HCT116 (cell line): ENCODE data around the gene FABP1. TPM values are rescaled to one million over a fixed set of nuclear protein-coding genes. Genes with fewer than 3 reads are reported as not detected.

ENCODE experiments used
- ATAC-seq: fragments of 200-7000 bp; cut with Tn5 transposase; 2 replicates; pipeline ENCODE4 v1.9.1; 2020; ENCODE audit warnings: mild to moderate bottlenecking, moderate library complexity
- BruUV-seq: library from RNA; stranded (reverse); fragments of 400-500 nt; replicated peaks from 2 replicates; lab custom pipeline; 2021; lab: Mats Ljungman, UMichigan
- CTCF ChIA-PET: fragments of 300-600 bp; sonication (Branson Sonifier 250); formaldehyde crosslinking; loops from one replicate; lab custom pipeline; 2021; ENCODE audit warnings: antibody characterized with exemption; lab: Charles Lee
- POLR2A ChIA-PET: fragments of 300-600, 350-600 bp; sonication (Branson Sonifier 250); formaldehyde crosslinking; loops from one replicate; lab custom pipeline; 2021; ENCODE audit warnings: antibody characterized with exemption; lab: Charles Lee
- RAD21 ChIA-PET, 2 experiments: fragments of 300-600 bp; sonication (Branson Sonifier 250); formaldehyde crosslinking; loops; one replicate each; lab custom pipeline; 2023; ENCODE audit warnings: low total read pairs in 2 of 2; ENCODE audit not compliant: uncharacterized antibody in 2 of 2, unreplicated experiment in 2 of 2, low non-redundant PET in 1 of 2; lab: Charles Lee
- DNase-seq: peaks from one replicate; pipeline ENCODE4 v3.0.0-alpha.2; 2010; ENCODE audit warnings: low read depth, low spot score
- H2AFZ ChIP-seq: fragments of 200-600 bp; shearing (Covaris generic), sonication (generic); 2 replicates; pipeline ENCODE4 v1.6.1; 2017; ENCODE audit warnings: low read depth, mixed run types, mixed read lengths, antibody characterized with exemption, low read length; ENCODE audit not compliant: poor library complexity, severe bottlenecking
- H3K27ac ChIP-seq: 2 replicates; pipeline ENCODE4 v1.5.1; 2012; ENCODE audit warnings: low read depth, low read length
- H3K27me3 ChIP-seq: fragments of 200-600 bp; sonication (generic); 2 replicates; pipeline ENCODE4 v1.6.1; 2016; ENCODE audit warnings: mixed run types, low read length, mixed read lengths; ENCODE audit not compliant: insufficient read depth
- H3K36me3 ChIP-seq, 2 experiments: fragments of 200-500 bp in 1 of 2; fragments of 200-600 bp in 1 of 2; sonication (Bioruptor generic) in 1 of 2; sonication (generic) in 1 of 2; 2 replicates each; pipeline versions ENCODE4 v1.5.1 to v1.6.1; 2014 to 2016; ENCODE audit warnings: low read length in 2 of 2, inconsistent platforms in 1 of 2, mixed read lengths in 1 of 2, mixed run types in 1 of 2; ENCODE audit not compliant: insufficient read depth in 2 of 2, control insufficient read depth in 1 of 2
- H3K4me1 ChIP-seq, 2 experiments: fragments of 200-600 bp in 1 of 2; sonication (generic) in 1 of 2; 2 replicates each; pipeline versions ENCODE4 v1.5.1 to v1.6.1; 2012 to 2017; ENCODE audit warnings: low read length in 2 of 2, inconsistent platforms in 1 of 2, mild to moderate bottlenecking in 1 of 2, mixed read lengths in 1 of 2, mixed run types in 1 of 2, moderate library complexity in 1 of 2; ENCODE audit not compliant: insufficient read depth in 2 of 2, control insufficient read depth in 1 of 2
- H3K4me2 ChIP-seq: fragments of 200-600 bp; sonication (generic); 2 replicates; pipeline ENCODE4 v1.6.1; 2017; ENCODE audit warnings: mixed run types, low read length, mixed read lengths
- H3K4me3 ChIP-seq, 2 experiments: fragments of 200-600 bp in 1 of 2; sonication (generic) in 1 of 2; replicated peaks in 1 of 2; 2 replicates each; pipeline ENCODE4 v1.5.1; 2011 to 2016; ENCODE audit warnings: low read length in 2 of 2, control low read depth in 1 of 2, low read depth in 1 of 2, mild to moderate bottlenecking in 1 of 2, mixed read lengths in 1 of 2, mixed run types in 1 of 2
- H3K79me2 ChIP-seq: fragments of 200-600 bp; sonication (generic); 2 replicates; pipeline ENCODE4 v1.6.1; 2017; ENCODE audit warnings: mild to moderate bottlenecking, mixed run types, low read length, moderate library complexity, mixed read lengths; ENCODE audit not compliant: insufficient read depth
- H3K9ac ChIP-seq: fragments of 200-600 bp; sonication (generic); 2 replicates; pipeline ENCODE4 v1.6.1; 2016; ENCODE audit warnings: low read length, mixed read lengths
- H3K9me2 ChIP-seq: fragments of 200-600 bp; sonication (generic), shearing (Covaris generic); 2 replicates; pipeline ENCODE4 v1.6.1; 2017; ENCODE audit warnings: mixed run types, mild to moderate bottlenecking, moderate library complexity; ENCODE audit not compliant: insufficient read depth
- H3K9me3 ChIP-seq, 2 experiments: fragments of 200-500 bp in 1 of 2; fragments of 200-600 bp in 1 of 2; sonication (Bioruptor generic) in 1 of 2; sonication (generic) in 1 of 2; 2 replicates each; pipeline ENCODE4 v1.6.1; 2014 to 2017; ENCODE audit warnings: low read length in 2 of 2, mixed read lengths in 2 of 2, inconsistent platforms in 1 of 2, low read depth in 1 of 2, mild to moderate bottlenecking in 1 of 2, mixed run types in 1 of 2, moderate library complexity in 1 of 2; ENCODE audit not compliant: control insufficient read depth in 1 of 2, insufficient read depth in 1 of 2
- H4K20me1 ChIP-seq: fragments of 200-600 bp; sonication (generic), shearing (Covaris generic); 2 replicates; pipeline ENCODE4 v1.6.1; 2017; ENCODE audit warnings: mixed run types, mild to moderate bottlenecking, moderate library complexity; ENCODE audit not compliant: insufficient read depth
- CTCF ChIP-seq, 3 experiments: fragments of 200-600 bp in 1 of 3; sonication (generic) in 1 of 3; IDR thresholded peaks in 2 of 3; conservative IDR thresholded peaks in 1 of 3; 2 replicates each; pipeline ENCODE4 v1.5.1; 2012 to 2017; ENCODE audit warnings: low read depth in 2 of 3, low read length in 2 of 3, antibody characterized with exemption in 1 of 3, borderline replicate concordance in 1 of 3, control low read depth in 1 of 3, mild to moderate bottlenecking in 1 of 3, mixed read lengths in 1 of 3, mixed run types in 1 of 3, moderate library complexity in 1 of 3; ENCODE audit not compliant: insufficient read depth in 1 of 3
- EGR1 ChIP-seq: IDR thresholded peaks from 2 replicates; pipeline ENCODE4 v1.6.1; 2012; ENCODE audit warnings: low read depth
- ELF1 ChIP-seq: IDR thresholded peaks from 2 replicates; pipeline ENCODE4 v1.6.1; 2012; ENCODE audit warnings: low read depth, borderline replicate concordance
- EZH2 ChIP-seq: fragments of 200-600 bp; sonication (generic); IDR thresholded peaks from 2 replicates; pipeline ENCODE4 v1.6.1; 2017; ENCODE audit warnings: antibody characterized with exemption, mixed run types
- EZH2phosphoT487 ChIP-seq: fragments of 200-600 bp; IDR thresholded peaks from 2 replicates; pipeline ENCODE4 v1.6.1; 2018; ENCODE audit warnings: antibody characterized with exemption, borderline replicate concordance
- FOSL1 ChIP-seq: IDR thresholded peaks from 2 replicates; pipeline ENCODE4 v1.6.1; 2012; ENCODE audit warnings: low read depth
- JUND ChIP-seq: IDR thresholded peaks from 2 replicates; pipeline ENCODE4 v1.6.1; 2012
- MAX ChIP-seq: IDR thresholded peaks from 2 replicates; pipeline ENCODE4 v1.6.1; 2012
- POLR2A ChIP-seq: IDR thresholded peaks from 2 replicates; pipeline ENCODE4 v1.7.0; 2011; ENCODE audit warnings: borderline replicate concordance; ENCODE audit not compliant: insufficient read depth, insufficient read length; ENCODE audit errors: extremely low read depth
- POLR2AphosphoS5 ChIP-seq: IDR thresholded peaks from 2 replicates; pipeline ENCODE4 v1.6.1; 2011; ENCODE audit warnings: mild to moderate bottlenecking, low read depth, low read length, moderate library complexity
- SIN3A ChIP-seq: IDR thresholded peaks from 2 replicates; pipeline ENCODE4 v1.6.1; 2012; ENCODE audit warnings: low read depth
- ZFX ChIP-seq: fragments of 450-650 bp; IDR thresholded peaks from 2 replicates; pipeline ENCODE4 v1.6.1; 2017
- intact Hi-C: fragments of 100-400 bp; cut with micrococcal nuclease; formaldehyde crosslinking; loops from 2 replicates; pipeline ENCODE4 v1.10.0; 2022
- total RNA-seq: library from RNA; stranded (reverse); gene quantifications from one replicate; pipeline ENCODE4 v1.2.1, GENCODE V29; 2021; ENCODE audit not compliant: unreplicated experiment

Gene FABP1
- total RNA-seq, 1 experiment from 2014 or later, result 0.61 TPM

DNA sequence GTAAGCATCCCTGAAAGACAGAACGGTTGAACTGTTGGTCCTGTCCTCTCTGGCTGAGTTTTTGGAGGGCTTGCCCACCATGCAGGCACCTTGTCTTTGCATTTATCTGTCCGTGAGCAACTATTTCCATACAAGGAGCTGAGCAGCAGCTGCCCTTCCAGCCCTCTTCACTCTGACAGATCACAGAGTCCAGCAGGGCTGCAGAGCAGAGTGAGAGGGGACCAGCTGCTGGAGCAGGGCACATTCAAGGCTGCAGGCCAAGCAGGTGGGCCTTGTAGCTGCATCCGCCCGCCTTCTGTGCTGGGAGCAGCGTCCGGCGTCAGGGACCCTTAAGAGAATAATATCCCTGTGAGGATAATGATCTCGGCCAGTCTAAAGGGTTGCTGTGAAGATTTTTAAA is 50.8 kb downstream of the FABP1 start:
- POLR2A ChIA-PET, result no interaction called here

More for the DNA sequence above, 50.8 kb downstream of the FABP1 start:
- Histone ChIP-seq H3K9ac (no peak overlapping the region), H3K79me2 (no peaks in the 10 kb centered on the region), H2AFZ (no peak overlapping the region), H3K9me3 (no peaks in the 10 kb centered on the region), H4K20me1 (no peaks in the 10 kb centered on the region), H3K4me3 (no peak overlapping the region), H3K4me2 (no peak overlapping the region), H3K27me3 (no peaks in the 10 kb centered on the region), H3K36me3 (no peaks in the 10 kb centered on the region), H3K4me1 (peaks cover 0 to 5% of the 10 kb centered on the region in 2 experiments; a peak in 2 of 4 replicates)
- BruUV-seq, result no TSS peak
- DNase-seq (no peak), ATAC-seq (no peak)
- ChIA-PET CTCF (no interaction called here), RAD21 (no interaction called here)
- TF ChIP-seq JUND (no peak), EZH2 (no peak), EGR1 (no peak), POLR2AphosphoS5 (no peak), MAX (no peak), POLR2A (no peak), FOSL1 (no peak), CTCF (IDR thresholded peaks at IDR 0.05 in 2 of 3, conservative IDR thresholded peaks at IDR 0.05 in 1 of 3; ENCODE audit: borderline replicate concordance in 1 of 3, insufficient read depth in 1 of 3, low read depth in 2 of 3, low read length in 2 of 3) (no peak), ZFX (no peak), EZH2phosphoT487 (no peak), ELF1 (no peak), SIN3A (no peak)
- TF ChIP-seq, all 23 proteins: peak for 0
- no peaks in the 10 kb centered on the region for H3K9me2 ChIP-seq
- intact Hi-C loops, result no loop called here
- no peak overlapping the region for H3K27ac ChIP-seq
